Ectodermal cell (in vitro differentiated cells): ENCODE data around the gene PCDHGB1.
"Not testable (repeated sequence)": the region's sequence is repeated elsewhere in the genome, so short reads cannot be mapped to it uniquely, and the experiment has no call there.

Experiments used
- H3K27ac ChIP-seq: 2 replicates; pipeline ENCODE4 v1.7.0; 2013; ENCODE audit warnings: mild to moderate bottlenecking, low read depth, low read length; ENCODE audit not compliant: insufficient read depth, poor library complexity, severe bottlenecking
- H3K27me3 ChIP-seq: 2 replicates; pipeline ENCODE4 v1.7.0; 2013; ENCODE audit warnings: mild to moderate bottlenecking, low read length; ENCODE audit not compliant: insufficient read depth, control insufficient read depth, poor library complexity, severe bottlenecking
- H3K36me3 ChIP-seq: one replicate; pipeline ENCODE4 v1.7.0; 2013; ENCODE audit warnings: low read length; ENCODE audit not compliant: control insufficient read depth, insufficient read depth
- H3K4me1 ChIP-seq: one replicate; pipeline ENCODE4 v1.7.0; 2013; ENCODE audit warnings: low read length; ENCODE audit not compliant: control insufficient read depth, insufficient read depth
- H3K4me3 ChIP-seq: 2 replicates; pipeline ENCODE4 v1.7.0; 2013; ENCODE audit warnings: low read depth, low read length, control low read depth; ENCODE audit not compliant: insufficient read depth
- H3K9me3 ChIP-seq: 2 replicates; pipeline ENCODE4 v1.7.0; 2013; ENCODE audit warnings: mild to moderate bottlenecking, low read length, moderate library complexity; ENCODE audit not compliant: control insufficient read depth
- WGBS, 2 experiments: methylation state at CpG; one replicate each; pipeline ENCODE4 v1.1.7; 2013; ENCODE audit warnings: missing lambda C conversion rate in 2 of 2; 5-methylcytosine and 5-hydroxymethylcytosine counted together

PCDHGB1 gene

GRCh38 chr5:141363952-141364660 is 14.2 kb downstream of the PCDHGB1 start, which contains the start of gene PCDHGA5:
TSS of gene PCDHGA5 (plus strand) at chr5:141364162. CDS start at chr5:141364331, 169 bp downstream.
- no peaks in the 10 kb centered on the region for H3K4me1 ChIP-seq
- peaks cover 4% of the 10 kb centered on the region for H3K9me3 ChIP-seq
- peaks cover 4% of the 10 kb centered on the region for H3K36me3 ChIP-seq
- H3K27ac ChIP-seq, result no peak within 1 kb of the TSS
- H3K27me3 ChIP-seq, result no peaks in the 10 kb centered on the region
- 96% methylated on average over 32 to 34 of the region's 34 CpGs for WGBS, 2 experiments
- H3K4me3 ChIP-seq, result no peak within 1 kb of the TSS

- H3K36me3 ChIP-seq, result peaks cover 4% of the 10 kb centered on the region
Measured at GRCh38 chr5:141366016-141366896, 16.4 kb downstream of the PCDHGB1 start.

GRCh38 chr5:141369994-141370848 is 20.3 kb downstream of the PCDHGB1 start, which contains the start of gene PCDHGB3:
TSS of gene PCDHGB3 (plus strand) at chr5:141370242. CDS start at chr5:141370395, 153 bp downstream.
- Histone ChIP-seq H3K9me3 (peaks cover 10% of the 10 kb centered on the region), H3K36me3 (no peaks in the 10 kb centered on the region), H3K4me1 (no peaks in the 10 kb centered on the region), H3K27ac (no peak within 1 kb of the TSS), H3K4me3 (no peak within 1 kb of the TSS), H3K27me3 (no peaks in the 10 kb centered on the region)
- 94 to 95% methylated on average over 32 of the region's 32 CpGs for WGBS, 2 experiments

More at GRCh38 chr5:141366016-141366896, 16.4 kb downstream of the PCDHGB1 start:
- Histone ChIP-seq H3K9me3 (peaks cover 2% of the 10 kb centered on the region), H3K4me3 (no peak overlapping the region), H3K4me1 (no peaks in the 10 kb centered on the region), H3K27me3 (no peaks in the 10 kb centered on the region), H3K27ac (no peak overlapping the region)
- WGBS, 2 experiments, result 95% methylated on average over 46 of the region's 46 CpGs

GRCh38 chr5:141371572-141372475 is 21.9 kb downstream of the PCDHGB1 start:
- H3K36me3 ChIP-seq, result no peaks in the 10 kb centered on the region
- H3K27ac ChIP-seq, result no peak overlapping the region
- WGBS, 2 experiments, result 95 to 96% methylated on average over 69 of the region's 69 CpGs
- H3K27me3 ChIP-seq, result no peaks in the 10 kb centered on the region
- H3K4me1 ChIP-seq, result no peaks in the 10 kb centered on the region
- no peak overlapping the region for H3K4me3 ChIP-seq
- peaks cover 10% of the 10 kb centered on the region for H3K9me3 ChIP-seq

- no peak within 1 kb of the TSS for H3K27ac ChIP-seq
- H3K4me1 ChIP-seq, result no peaks in the 10 kb centered on the region
- H3K36me3 ChIP-seq, result no peaks in the 10 kb centered on the region
- H3K9me3 ChIP-seq, result peaks cover 10% of the 10 kb centered on the region
- no peaks in the 10 kb centered on the region for H3K27me3 ChIP-seq
- 94% methylated on average over 27 of the region's 27 CpGs for WGBS, 2 experiments
- no peak within 1 kb of the TSS for H3K4me3 ChIP-seq
Measured at GRCh38 chr5:141373673-141374317, 23.9 kb downstream of the PCDHGB1 start, which contains the start of gene PCDHGA6. TSS of gene PCDHGA6 (plus strand) at chr5:141373891. CDS start at chr5:141374084, 193 bp downstream.

- H3K36me3 ChIP-seq, result no peaks in the 10 kb centered on the region
- H3K4me1 ChIP-seq, result no peaks in the 10 kb centered on the region
- no peaks in the 10 kb centered on the region for H3K27me3 ChIP-seq
- no peak overlapping the region for H3K4me3 ChIP-seq
- 94 to 96% methylated on average over 14 of the region's 14 CpGs for WGBS, 2 experiments
- H3K9me3 ChIP-seq, result peaks cover 10% of the 10 kb centered on the region
- no peak overlapping the region for H3K27ac ChIP-seq
Measured at GRCh38 chr5:141374627-141375026, 24.7 kb downstream of the PCDHGB1 start.

- H3K4me3 ChIP-seq, H3K4me1 ChIP-seq, H3K9me3 ChIP-seq, H3K36me3 ChIP-seq, H3K27me3 ChIP-seq, H3K27ac ChIP-seq: not testable (repeated sequence)
- WGBS, 2 experiments, result 94 to 96% methylated on average over 36 of the region's 48 CpGs
Measured at GRCh38 chr5:141375444-141376155, 25.7 kb downstream of the PCDHGB1 start.

- H3K27me3 ChIP-seq, result no peaks in the 10 kb centered on the region
- no peaks in the 10 kb centered on the region for H3K4me1 ChIP-seq
- H3K9me3 ChIP-seq, result peaks cover 2% of the 10 kb centered on the region
- WGBS, 2 experiments, result 94 to 95% methylated on average over 37 of the region's 37 CpGs
- no peak within 1 kb of the TSS for H3K4me3 ChIP-seq
- H3K27ac ChIP-seq, result no peak within 1 kb of the TSS
- H3K36me3 ChIP-seq, result no peaks in the 10 kb centered on the region
Measured at GRCh38 chr5:141382469-141383294, 32.8 kb downstream of the PCDHGB1 start, which contains the start of gene PCDHGA7. TSS of gene PCDHGA7 (plus strand) at chr5:141382742. CDS start at chr5:141382900, 158 bp downstream.
